ENCODE data around the gene RALGAPB.
"Not testable (repeated sequence)": the region's sequence is repeated elsewhere in the genome, so short reads cannot be mapped to it uniquely, and the experiment has no call there.

RALGAPB gene

GRCh38 chr20:38504368-38505090 lies 31.9 kb downstream of the RALGAPB start:
- Histone ChIP-seq H3K36me3 (ENCODE audit: control insufficient read depth, low read depth, low read length) (peaks cover 32% of the 10 kb centered on the region), H3K4me1 (ENCODE audit: control insufficient read depth, low read depth, low read length) (no peaks in the 10 kb centered on the region), H3K4me3 (ENCODE audit: low read length) (no peak overlapping the region), H3K27ac (ENCODE audit: low read length) (no peak overlapping the region), H3K9ac (ENCODE audit: low read length) (no peak overlapping the region), H3K9me3 (ENCODE audit: control insufficient read depth, low read depth, low read length) (no peaks in the 10 kb centered on the region), H3K27me3 (ENCODE audit: control insufficient read depth, insufficient read depth, low read length) (no peaks in the 10 kb centered on the region)

- no peak overlapping the region for H3K27ac ChIP-seq (ENCODE audit: low read length)
- peaks cover 34% of the 10 kb centered on the region for H3K36me3 ChIP-seq (ENCODE audit: control insufficient read depth, low read depth, low read length)
Measured at GRCh38 chr20:38505091-38505455, 32.4 kb downstream of the RALGAPB start.

GRCh38 chr20:38511726-38512125 lies 39.1 kb downstream of the RALGAPB start:
- H3K27me3 ChIP-seq (ENCODE audit: control insufficient read depth, insufficient read depth, low read length); H3K9me3 ChIP-seq (ENCODE audit: control insufficient read depth, low read depth, low read length); H3K27ac ChIP-seq (ENCODE audit: low read length); H3K4me3 ChIP-seq (ENCODE audit: low read length); H3K9ac ChIP-seq (ENCODE audit: low read length); H3K4me1 ChIP-seq (ENCODE audit: control insufficient read depth, low read depth, low read length): not testable (repeated sequence)
- peaks cover 33% of the 10 kb centered on the region for H3K36me3 ChIP-seq (ENCODE audit: control insufficient read depth, low read depth, low read length)

More at GRCh38 chr20:38505091-38505455, 32.4 kb downstream of the RALGAPB start:
- no peaks in the 10 kb centered on the region for H3K4me1 ChIP-seq (ENCODE audit: control insufficient read depth, low read depth, low read length)
- no peaks in the 10 kb centered on the region for H3K27me3 ChIP-seq (ENCODE audit: control insufficient read depth, insufficient read depth, low read length)
- no peak overlapping the region for H3K4me3 ChIP-seq (ENCODE audit: low read length)
- no peaks in the 10 kb centered on the region for H3K9me3 ChIP-seq (ENCODE audit: control insufficient read depth, low read depth, low read length)
- H3K9ac ChIP-seq (ENCODE audit: low read length), result no peak overlapping the region

GRCh38 chr20:38514185-38514584 lies 41.5 kb downstream of the RALGAPB start:
- Histone ChIP-seq H3K36me3 (ENCODE audit: control insufficient read depth, low read depth, low read length) (peaks cover 36% of the 10 kb centered on the region), H3K27me3 (ENCODE audit: control insufficient read depth, insufficient read depth, low read length) (no peaks in the 10 kb centered on the region), H3K4me3 (ENCODE audit: low read length) (no peak overlapping the region), H3K27ac (ENCODE audit: low read length) (no peak overlapping the region), H3K4me1 (ENCODE audit: control insufficient read depth, low read depth, low read length) (no peaks in the 10 kb centered on the region), H3K9ac (ENCODE audit: low read length) (no peak overlapping the region), H3K9me3 (ENCODE audit: control insufficient read depth, low read depth, low read length) (no peaks in the 10 kb centered on the region)

- peaks cover 28% of the 10 kb centered on the region for H3K36me3 ChIP-seq (ENCODE audit: control insufficient read depth, low read depth, low read length)
- no peaks in the 10 kb centered on the region for H3K9me3 ChIP-seq (ENCODE audit: control insufficient read depth, low read depth, low read length)
- H3K27me3 ChIP-seq (ENCODE audit: control insufficient read depth, insufficient read depth, low read length), result no peaks in the 10 kb centered on the region
- no peak overlapping the region for H3K4me3 ChIP-seq (ENCODE audit: low read length)
- no peaks in the 10 kb centered on the region for H3K4me1 ChIP-seq (ENCODE audit: control insufficient read depth, low read depth, low read length)
- no peak overlapping the region for H3K9ac ChIP-seq (ENCODE audit: low read length)
- H3K27ac ChIP-seq (ENCODE audit: low read length), result no peak overlapping the region
Measured at GRCh38 chr20:38514947-38515346, 42.3 kb downstream of the RALGAPB start.

- Histone ChIP-seq H3K27ac (ENCODE audit: low read length) (no peak overlapping the region), H3K4me1 (ENCODE audit: control insufficient read depth, low read depth, low read length) (no peaks in the 10 kb centered on the region), H3K9me3 (ENCODE audit: control insufficient read depth, low read depth, low read length) (no peaks in the 10 kb centered on the region), H3K27me3 (ENCODE audit: control insufficient read depth, insufficient read depth, low read length) (no peaks in the 10 kb centered on the region), H3K4me3 (ENCODE audit: low read length) (no peak overlapping the region), H3K9ac (ENCODE audit: low read length) (no peak overlapping the region), H3K36me3 (ENCODE audit: control insufficient read depth, low read depth, low read length) (peaks cover 26% of the 10 kb centered on the region)
Measured at GRCh38 chr20:38515631-38516030, 43.0 kb downstream of the RALGAPB start.

GRCh38 chr20:38519426-38519825 lies 46.8 kb downstream of the RALGAPB start:
- Histone ChIP-seq H3K36me3 (ENCODE audit: control insufficient read depth, low read depth, low read length) (peaks cover 24% of the 10 kb centered on the region), H3K4me1 (ENCODE audit: control insufficient read depth, low read depth, low read length) (no peaks in the 10 kb centered on the region), H3K27me3 (ENCODE audit: control insufficient read depth, insufficient read depth, low read length) (no peaks in the 10 kb centered on the region), H3K27ac (ENCODE audit: low read length) (no peak overlapping the region), H3K9ac (ENCODE audit: low read length) (no peak overlapping the region), H3K9me3 (ENCODE audit: control insufficient read depth, low read depth, low read length) (no peaks in the 10 kb centered on the region), H3K4me3 (ENCODE audit: low read length) (no peak overlapping the region)

GRCh38 chr20:38520261-38520660 lies 47.6 kb downstream of the RALGAPB start:
- peaks cover 27% of the 10 kb centered on the region for H3K36me3 ChIP-seq (ENCODE audit: control insufficient read depth, low read depth, low read length)
- H3K27me3 ChIP-seq (ENCODE audit: control insufficient read depth, insufficient read depth, low read length), result no peaks in the 10 kb centered on the region
- no peaks in the 10 kb centered on the region for H3K9me3 ChIP-seq (ENCODE audit: control insufficient read depth, low read depth, low read length)
- no peak overlapping the region for H3K9ac ChIP-seq (ENCODE audit: low read length)
- H3K4me3 ChIP-seq (ENCODE audit: low read length), result no peak overlapping the region
- no peaks in the 10 kb centered on the region for H3K4me1 ChIP-seq (ENCODE audit: control insufficient read depth, low read depth, low read length)
- H3K27ac ChIP-seq (ENCODE audit: low read length), result no peak overlapping the region

- Histone ChIP-seq H3K36me3 (ENCODE audit: control insufficient read depth, low read depth, low read length) (peaks cover 36% of the 10 kb centered on the region), H3K4me3 (ENCODE audit: low read length) (no peak overlapping the region), H3K27me3 (ENCODE audit: control insufficient read depth, insufficient read depth, low read length) (no peaks in the 10 kb centered on the region), H3K9me3 (ENCODE audit: control insufficient read depth, low read depth, low read length) (no peaks in the 10 kb centered on the region), H3K4me1 (ENCODE audit: control insufficient read depth, low read depth, low read length) (no peaks in the 10 kb centered on the region), H3K27ac (ENCODE audit: low read length) (no peak overlapping the region), H3K9ac (ENCODE audit: low read length) (no peak overlapping the region)
Measured at GRCh38 chr20:38523697-38524096, 51.1 kb downstream of the RALGAPB start.

- H3K9ac ChIP-seq (ENCODE audit: low read length), result no peak overlapping the region
- no peaks in the 10 kb centered on the region for H3K9me3 ChIP-seq (ENCODE audit: control insufficient read depth, low read depth, low read length)
- peaks cover 53% of the 10 kb centered on the region for H3K36me3 ChIP-seq (ENCODE audit: control insufficient read depth, low read depth, low read length)
- no peak overlapping the region for H3K4me3 ChIP-seq (ENCODE audit: low read length)
- no peak overlapping the region for H3K27ac ChIP-seq (ENCODE audit: low read length)
- H3K27me3 ChIP-seq (ENCODE audit: control insufficient read depth, insufficient read depth, low read length), result no peaks in the 10 kb centered on the region
- H3K4me1 ChIP-seq (ENCODE audit: control insufficient read depth, low read depth, low read length), result no peaks in the 10 kb centered on the region
Measured at GRCh38 chr20:38528167-38528566, 55.5 kb downstream of the RALGAPB start.

- Histone ChIP-seq H3K4me3 (ENCODE audit: low read length) (no peak overlapping the region), H3K27ac (ENCODE audit: low read length) (no peak overlapping the region), H3K36me3 (ENCODE audit: control insufficient read depth, low read depth, low read length) (peaks cover 56% of the 10 kb centered on the region), H3K9me3 (ENCODE audit: control insufficient read depth, low read depth, low read length) (no peaks in the 10 kb centered on the region), H3K9ac (ENCODE audit: low read length) (no peak overlapping the region), H3K4me1 (ENCODE audit: control insufficient read depth, low read depth, low read length) (no peaks in the 10 kb centered on the region), H3K27me3 (ENCODE audit: control insufficient read depth, insufficient read depth, low read length) (no peaks in the 10 kb centered on the region)
Measured at GRCh38 chr20:38531021-38531420, 58.4 kb downstream of the RALGAPB start.

- Histone ChIP-seq H3K27ac (ENCODE audit: low read length) (no peak overlapping the region), H3K4me3 (ENCODE audit: low read length) (no peak overlapping the region), H3K36me3 (ENCODE audit: control insufficient read depth, low read depth, low read length) (peaks cover 68% of the 10 kb centered on the region), H3K9ac (ENCODE audit: low read length) (no peak overlapping the region), H3K27me3 (ENCODE audit: control insufficient read depth, insufficient read depth, low read length) (no peaks in the 10 kb centered on the region), H3K4me1 (ENCODE audit: control insufficient read depth, low read depth, low read length) (no peaks in the 10 kb centered on the region), H3K9me3 (ENCODE audit: control insufficient read depth, low read depth, low read length) (no peaks in the 10 kb centered on the region)
Measured at GRCh38 chr20:38534756-38535155, 62.1 kb downstream of the RALGAPB start.

All from iPS-18a (cell line).